Calu3 (cell line): ENCODE results near the gene KRTAP10-1. TPM values are rescaled to one million over a fixed set of nuclear protein-coding genes. Genes with fewer than 3 reads are reported as not detected.

Experiments used
- BruUV-seq: library from RNA; stranded (reverse); fragments of 400-500 nt; replicated peaks from 2 replicates; lab custom pipeline; 2021; lab: Mats Ljungman, UMichigan
- CTCF ChIA-PET: fragments of 300-600 bp; sonication (Branson Sonifier 250); formaldehyde crosslinking; loops from one replicate; lab custom pipeline; 2022; ENCODE audit warnings: antibody characterized with exemption; lab: Charles Lee
- DNase-seq: peaks from one replicate; pipeline ENCODE4 v3.0.0; 2022
- H3K27ac Mint-ChIP-seq: one replicate; pipeline ENCODE4 v1.8.0; 2022; ENCODE audit warnings: mixed read lengths; ENCODE audit not compliant: unreplicated experiment
- H3K27me3 Mint-ChIP-seq: one replicate; pipeline ENCODE4 v1.8.0; 2022; ENCODE audit warnings: mixed read lengths; ENCODE audit not compliant: unreplicated experiment
- H3K36me3 Mint-ChIP-seq: one replicate; pipeline ENCODE4 v1.8.0; 2022; ENCODE audit warnings: mild to moderate bottlenecking, moderate library complexity, mixed read lengths; ENCODE audit not compliant: insufficient read depth, unreplicated experiment
- H3K4me1 Mint-ChIP-seq: one replicate; pipeline ENCODE4 v1.8.0; 2022; ENCODE audit warnings: mild to moderate bottlenecking, low read depth, mixed read lengths; ENCODE audit not compliant: unreplicated experiment
- H3K4me3 Mint-ChIP-seq: one replicate; pipeline ENCODE4 v1.8.0; 2022; ENCODE audit warnings: mild to moderate bottlenecking, low read depth, moderate library complexity, mixed read lengths; ENCODE audit not compliant: unreplicated experiment
- H3K9me3 Mint-ChIP-seq: one replicate; pipeline ENCODE4 v1.8.0; 2022; ENCODE audit warnings: low read depth, mixed read lengths; ENCODE audit not compliant: unreplicated experiment
- intact Hi-C: fragments of 100-400 bp; cut with micrococcal nuclease; formaldehyde crosslinking; loops from one replicate; pipeline ENCODE4 v1.10.0; 2022; ENCODE audit not compliant: unreplicated experiment
- total RNA-seq: library from RNA; stranded (reverse); gene quantifications from 2 replicates; pipeline ENCODE4 v1.2.3, GENCODE V29; 2022
- TF ChIP-seq, protein P1 (sequence below): fragments of 200-600 bp; IDR thresholded peaks from one replicate; pipeline ENCODE4 v1.8.0; 2022; ENCODE audit warnings: antibody characterized with exemption; ENCODE audit not compliant: unreplicated experiment

Gene KRTAP10-1
- total RNA-seq, 1 experiment from 2014 or later: not detected

- CTCF ChIA-PET: no interaction called here
- Mint-ChIP-seq H3K27ac (no peak overlapping the region), H3K36me3 (no peaks in the 10 kb centered on the region), H3K9me3 (peaks cover 7% of the 10 kb centered on the region), H3K4me3 (no peak overlapping the region), H3K27me3 (peaks cover 75% of the 10 kb centered on the region), H3K4me1 (no peaks in the 10 kb centered on the region)
- TF ChIP-seq, protein P1, sequence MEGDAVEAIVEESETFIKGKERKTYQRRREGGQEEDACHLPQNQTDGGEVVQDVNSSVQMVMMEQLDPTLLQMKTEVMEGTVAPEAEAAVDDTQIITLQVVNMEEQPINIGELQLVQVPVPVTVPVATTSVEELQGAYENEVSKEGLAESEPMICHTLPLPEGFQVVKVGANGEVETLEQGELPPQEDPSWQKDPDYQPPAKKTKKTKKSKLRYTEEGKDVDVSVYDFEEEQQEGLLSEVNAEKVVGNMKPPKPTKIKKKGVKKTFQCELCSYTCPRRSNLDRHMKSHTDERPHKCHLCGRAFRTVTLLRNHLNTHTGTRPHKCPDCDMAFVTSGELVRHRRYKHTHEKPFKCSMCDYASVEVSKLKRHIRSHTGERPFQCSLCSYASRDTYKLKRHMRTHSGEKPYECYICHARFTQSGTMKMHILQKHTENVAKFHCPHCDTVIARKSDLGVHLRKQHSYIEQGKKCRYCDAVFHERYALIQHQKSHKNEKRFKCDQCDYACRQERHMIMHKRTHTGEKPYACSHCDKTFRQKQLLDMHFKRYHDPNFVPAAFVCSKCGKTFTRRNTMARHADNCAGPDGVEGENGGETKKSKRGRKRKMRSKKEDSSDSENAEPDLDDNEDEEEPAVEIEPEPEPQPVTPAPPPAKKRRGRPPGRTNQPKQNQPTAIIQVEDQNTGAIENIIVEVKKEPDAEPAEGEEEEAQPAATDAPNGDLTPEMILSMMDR: no peak
- intact Hi-C loops: no loop called here
- no peak for DNase-seq
- no TSS peak for BruUV-seq
Observed at GRCh38 chr21:44496564-44497550, 43.1 kb downstream of the KRTAP10-1 start.

DNA sequence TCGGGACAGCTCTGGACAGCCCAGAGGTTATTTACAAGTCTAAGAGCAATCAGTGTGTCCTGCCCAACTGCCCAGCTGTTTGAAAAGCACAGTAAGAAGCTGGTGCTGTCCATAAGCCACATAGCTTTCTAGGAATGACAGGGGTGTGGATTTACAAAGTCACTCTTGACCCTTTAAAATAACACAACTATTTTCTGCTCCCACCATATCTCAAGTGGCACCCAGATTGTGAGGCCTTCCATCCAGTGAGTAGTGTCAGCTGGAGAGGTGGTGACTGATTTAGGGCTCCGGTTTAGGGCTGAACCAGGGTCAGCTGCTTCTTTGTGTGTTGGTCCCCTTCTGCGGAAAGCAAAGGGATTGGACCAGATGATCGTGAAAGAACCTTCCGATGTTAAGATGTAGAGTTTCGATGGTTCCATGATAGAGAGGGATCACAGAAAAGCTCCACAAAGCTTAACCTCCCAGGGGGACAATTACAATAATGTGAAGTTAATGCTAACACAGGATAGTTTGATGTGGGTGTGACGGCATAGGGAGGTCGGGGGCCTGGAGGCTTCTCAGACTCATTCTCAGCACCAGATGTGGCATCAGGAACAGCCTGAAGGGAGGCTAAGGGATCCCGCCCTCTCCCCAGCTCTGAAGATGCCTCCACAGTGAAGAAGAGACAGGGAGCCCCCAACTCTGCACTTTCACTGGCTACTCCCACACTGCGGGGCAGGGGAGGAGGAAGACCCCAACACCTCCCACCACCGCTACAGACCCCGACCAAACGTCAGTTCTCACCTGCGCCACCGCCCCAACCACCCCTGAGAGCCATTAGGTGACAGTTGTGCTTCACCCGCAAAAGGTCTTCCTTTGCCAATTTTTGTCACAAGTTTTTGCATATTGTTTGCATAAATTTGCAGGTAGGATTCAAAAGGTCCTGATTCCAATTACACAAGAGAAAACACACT lies 44.1 kb downstream of the KRTAP10-1 start:
- Mint-ChIP-seq H3K27me3 (peaks cover 75% of the 10 kb centered on the region), H3K36me3 (no peaks in the 10 kb centered on the region), H3K27ac (no peak overlapping the region), H3K4me1 (no peaks in the 10 kb centered on the region), H3K9me3 (peaks cover 7% of the 10 kb centered on the region), H3K4me3 (no peak overlapping the region)
- BruUV-seq: no TSS peak
- TF ChIP-seq, protein P1: no peak
- DNase-seq: no peak
- intact Hi-C loops: no loop called here
- CTCF ChIA-PET: no interaction called here

DNA sequence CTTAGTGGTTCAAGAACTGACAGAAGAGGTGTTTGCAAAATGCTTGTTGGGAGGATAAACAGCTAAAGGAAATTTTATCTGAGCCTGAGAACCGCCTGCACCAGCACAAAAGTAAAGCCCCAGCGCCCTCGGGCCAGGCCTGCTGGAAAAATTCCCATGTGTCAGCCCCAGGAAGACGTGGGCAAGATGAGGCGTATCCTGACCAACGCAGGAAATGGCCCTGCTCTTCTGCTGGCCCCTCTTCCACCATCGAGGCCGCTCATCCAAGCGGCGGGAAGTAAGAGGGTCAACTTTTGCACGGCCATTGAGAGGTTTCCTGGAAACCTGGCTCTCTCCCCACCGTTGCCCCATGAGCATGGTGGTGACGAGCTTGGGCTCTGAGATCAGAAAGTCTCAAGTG lies 45.0 kb downstream of the KRTAP10-1 start:
- H3K9me3 Mint-ChIP-seq: peaks cover 7% of the 10 kb centered on the region
- H3K27me3 Mint-ChIP-seq: peaks cover 74% of the 10 kb centered on the region
- no peak for DNase-seq
- no peak overlapping the region for H3K4me3 Mint-ChIP-seq
- intact Hi-C loops: no loop called here
- no peak overlapping the region for H3K27ac Mint-ChIP-seq
- CTCF ChIA-PET: no interaction called here
- no peaks in the 10 kb centered on the region for H3K4me1 Mint-ChIP-seq
- TF ChIP-seq, protein P1: no peak
- no TSS peak for BruUV-seq
- H3K36me3 Mint-ChIP-seq: no peaks in the 10 kb centered on the region

- Mint-ChIP-seq H3K4me3 (no peak overlapping the region), H3K4me1 (no peaks in the 10 kb centered on the region), H3K9me3 (peaks cover 7% of the 10 kb centered on the region), H3K36me3 (no peaks in the 10 kb centered on the region), H3K27me3 (peaks cover 74% of the 10 kb centered on the region), H3K27ac (no peak overlapping the region)
- no peak for DNase-seq
- CTCF ChIA-PET: no interaction called here
- BruUV-seq: no TSS peak
- intact Hi-C loops: no loop called here
- TF ChIP-seq, protein P1: no peak
Observed at GRCh38 chr21:44494418-44494817, 45.6 kb downstream of the KRTAP10-1 start.
